ENCODE measurements around the gene RASAL2. TPM values are rescaled to one million over a fixed set of nuclear protein-coding genes. Genes with fewer than 3 reads are reported as not detected.
"Not testable (repeated sequence)": the region's sequence is repeated elsewhere in the genome, so short reads cannot be mapped to it uniquely, and the experiment has no call there.

RASAL2 gene
- total RNA-seq, 2 donors from 2014 or later, result not detected

DNA sequence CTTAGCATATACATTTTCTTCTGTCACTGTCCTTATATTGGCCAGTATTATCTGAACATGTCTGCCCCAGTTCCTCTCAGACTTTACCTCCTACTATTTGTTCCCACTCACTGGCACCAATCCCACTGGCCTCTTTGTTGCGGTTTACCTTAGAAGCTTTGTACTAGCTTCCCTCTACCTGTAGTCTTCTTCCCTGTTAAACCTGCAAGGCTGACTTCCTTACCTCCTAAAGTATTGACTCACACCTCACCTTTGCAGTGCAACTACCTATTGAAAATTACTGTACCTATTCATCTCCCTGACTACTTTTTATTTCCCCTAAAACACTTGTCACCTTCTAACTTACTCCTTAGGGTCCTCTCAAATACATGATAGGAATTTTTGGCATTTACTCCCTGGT lies 291.8 kb downstream of the RASAL2 start:
- ATAC-seq (no peak), DNase-seq (ENCODE audit: low spot score in 2 of 2) (no peak)
- no peaks in the 10 kb centered on the region for H3K9me3 Mint-ChIP-seq
- no peak overlapping the region for H3K27ac Mint-ChIP-seq
- H3K36me3 Mint-ChIP-seq, result no peaks in the 10 kb centered on the region

- no peak for ATAC-seq
- DNase-seq (ENCODE audit: low spot score in 2 of 2), result no peak
- H3K27ac Mint-ChIP-seq, result no peak overlapping the region
- H3K36me3 Mint-ChIP-seq, result no peaks in the 10 kb centered on the region
- no peaks in the 10 kb centered on the region for H3K9me3 Mint-ChIP-seq
Measured at GRCh38 chr1:178388418-178389145, 294.7 kb downstream of the RASAL2 start.

DNA sequence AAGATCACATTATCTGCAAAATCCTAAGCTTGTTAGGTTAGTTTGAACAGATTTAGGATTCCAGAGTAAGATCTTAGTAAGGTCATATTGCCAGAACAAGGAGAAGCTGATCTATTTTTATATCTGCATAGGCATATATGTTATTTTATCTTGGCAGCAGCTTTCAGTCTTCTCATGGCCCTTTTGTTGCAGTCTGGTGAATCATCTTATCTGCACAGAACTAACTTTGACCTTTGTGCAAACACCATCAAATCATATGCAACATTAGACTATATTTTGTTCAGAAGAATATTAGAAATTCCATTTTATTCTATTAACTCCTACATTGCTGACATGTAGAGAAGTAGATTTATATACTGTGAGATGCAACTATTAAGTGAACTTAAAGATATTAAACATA lies 295.5 kb downstream of the RASAL2 start:
- Mint-ChIP-seq H3K9me3 (no peaks in the 10 kb centered on the region), H3K36me3 (no peaks in the 10 kb centered on the region), H3K27ac (no peak overlapping the region)
- DNase-seq (ENCODE audit: low spot score in 2 of 2) (no peak), ATAC-seq (no peak)

DNA sequence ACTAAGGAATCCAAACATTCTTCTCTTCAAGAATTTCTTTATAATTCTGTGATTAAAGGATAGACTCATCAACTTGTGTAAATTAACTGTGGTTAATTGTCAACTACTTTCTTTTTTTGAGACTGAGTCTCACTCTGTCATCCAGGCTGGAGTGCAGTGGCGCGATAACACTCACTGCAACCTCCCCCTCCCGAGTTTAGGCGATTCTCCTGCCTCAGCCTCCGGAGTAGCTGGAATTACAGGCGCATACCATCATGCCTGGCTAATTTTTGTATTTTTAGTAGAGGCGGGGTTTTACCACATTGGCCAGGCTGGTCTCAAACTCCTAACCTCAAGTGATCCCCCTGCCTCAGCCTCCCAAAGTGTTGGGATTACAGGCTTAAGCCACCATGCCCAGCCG lies 296.4 kb downstream of the RASAL2 start:
- DNase-seq (ENCODE audit: low spot score in 2 of 2); H3K36me3 Mint-ChIP-seq; H3K9me3 Mint-ChIP-seq; H3K27ac Mint-ChIP-seq; ATAC-seq: not testable (repeated sequence)

DNA sequence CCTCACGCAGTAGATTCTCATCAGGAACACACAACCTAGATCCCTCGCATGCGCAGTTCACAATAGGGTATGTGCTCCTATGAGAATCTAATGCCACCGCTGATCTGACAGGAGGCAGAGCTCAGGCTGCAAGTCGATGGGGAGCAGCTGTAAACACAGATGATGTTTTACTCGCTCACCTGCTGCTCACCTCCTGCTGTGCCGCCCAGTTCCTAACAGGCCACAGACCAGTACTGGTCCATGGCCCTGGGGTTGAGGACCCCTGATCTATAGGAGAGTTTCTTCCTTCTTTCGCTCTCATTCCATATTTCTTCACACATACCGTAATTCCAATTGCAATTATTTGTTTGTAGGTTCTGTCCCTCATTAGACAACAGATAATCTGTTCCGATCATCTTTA lies 299.5 kb downstream of the RASAL2 start:
- ATAC-seq (no peak), DNase-seq (ENCODE audit: low spot score in 2 of 2) (no peak)
- H3K36me3 Mint-ChIP-seq, result no peaks in the 10 kb centered on the region
- H3K9me3 Mint-ChIP-seq, result no peaks in the 10 kb centered on the region
- no peak overlapping the region for H3K27ac Mint-ChIP-seq

- no peaks in the 10 kb centered on the region for H3K9me3 Mint-ChIP-seq
- DNase-seq (ENCODE audit: low spot score in 2 of 2), result no peak
- ATAC-seq, result no peak
- no peak overlapping the region for H3K27ac Mint-ChIP-seq
- H3K36me3 Mint-ChIP-seq, result no peaks in the 10 kb centered on the region
Measured at GRCh38 chr1:178396789-178397188, 302.9 kb downstream of the RASAL2 start.

DNA sequence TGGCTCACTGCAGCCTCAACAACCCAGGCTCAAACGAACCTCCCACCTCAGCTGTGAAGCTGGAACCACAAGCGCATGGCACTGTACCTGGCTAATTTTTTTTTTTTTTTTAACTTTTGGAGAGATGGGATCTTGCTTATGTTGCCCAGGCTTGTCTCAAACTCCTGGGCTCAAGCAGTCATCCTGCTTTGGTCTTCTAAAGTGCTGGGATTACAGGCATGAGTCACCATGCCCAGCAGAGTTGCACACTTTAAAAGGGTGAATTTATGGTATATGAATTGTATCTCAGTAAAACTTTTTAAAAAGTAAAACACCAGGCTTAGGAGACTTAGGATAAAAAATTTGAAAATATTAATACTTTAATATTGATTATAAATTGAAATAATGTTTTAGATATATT lies 303.8 kb downstream of the RASAL2 start:
- no peaks in the 10 kb centered on the region for H3K9me3 Mint-ChIP-seq
- ATAC-seq (no peak), DNase-seq (ENCODE audit: low spot score in 2 of 2) (no peak)
- H3K27ac Mint-ChIP-seq, result no peak overlapping the region
- no peaks in the 10 kb centered on the region for H3K36me3 Mint-ChIP-seq

DNA sequence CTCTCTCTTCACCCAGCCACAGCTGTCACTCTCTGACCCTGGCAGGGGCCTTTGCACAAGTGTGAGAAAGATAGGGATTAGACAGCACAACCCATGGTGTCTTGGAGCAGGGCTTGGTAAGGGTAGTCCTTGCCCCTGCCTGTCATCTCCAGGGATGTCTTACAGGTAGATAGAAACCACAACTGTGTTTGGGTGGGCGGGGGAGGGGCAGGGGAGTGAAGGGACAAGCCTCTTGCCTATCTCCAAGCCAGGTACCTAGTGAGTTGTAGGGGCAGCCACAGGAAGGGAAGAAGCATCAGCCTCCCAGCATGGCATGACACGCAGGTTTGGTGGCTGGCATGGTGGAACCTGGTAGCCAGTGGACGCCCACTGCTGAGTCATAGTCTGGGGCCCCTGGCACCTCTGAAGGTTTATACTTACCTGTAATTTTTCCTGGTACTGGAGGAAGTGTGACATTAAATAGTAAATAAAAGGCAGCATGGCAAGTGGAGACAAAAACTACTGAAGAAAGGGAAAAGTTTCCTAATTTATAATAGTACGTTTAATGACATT lies 305.3 kb downstream of the RASAL2 start:
- no peak for ATAC-seq
- Mint-ChIP-seq H3K36me3 (no peaks in the 10 kb centered on the region), H3K9me3 (no peaks in the 10 kb centered on the region), H3K27ac (no peak overlapping the region)
- DNase-seq (ENCODE audit: low spot score in 2 of 2), result no peak

GRCh38 chr1:178405137-178405536 lies 311.2 kb downstream of the RASAL2 start:
- Mint-ChIP-seq H3K36me3 (peaks cover 0 to 10% of the 10 kb centered on the region in 2 donors), H3K27ac (no peak overlapping the region), H3K9me3 (peaks cover 0 to 14% of the 10 kb centered on the region in 2 donors)
- DNase-seq (ENCODE audit: low spot score in 2 of 2) (no peak), ATAC-seq (no peak)

- DNase-seq (ENCODE audit: low spot score in 2 of 2) (no peak), ATAC-seq (no peak)
- peaks cover 0 to 16% of the 10 kb centered on the region in 2 donors for H3K9me3 Mint-ChIP-seq
- no peak overlapping the region for H3K27ac Mint-ChIP-seq
- H3K36me3 Mint-ChIP-seq, result peaks cover 0 to 10% of the 10 kb centered on the region in 2 donors
Measured at GRCh38 chr1:178407215-178407614, 313.3 kb downstream of the RASAL2 start.

GRCh38 chr1:178407655-178408054 lies 313.8 kb downstream of the RASAL2 start:
- ATAC-seq (no peak), DNase-seq (ENCODE audit: low spot score in 2 of 2) (no peak)
- no peak overlapping the region for H3K27ac Mint-ChIP-seq
- H3K36me3 Mint-ChIP-seq, result peaks cover 0 to 10% of the 10 kb centered on the region in 2 donors
- peaks cover 0 to 16% of the 10 kb centered on the region in 2 donors for H3K9me3 Mint-ChIP-seq

GRCh38 chr1:178408871-178409270 lies 315.0 kb downstream of the RASAL2 start:
- no peak for ATAC-seq
- DNase-seq (ENCODE audit: low spot score in 2 of 2), result no peak
- Mint-ChIP-seq H3K27ac (no peak overlapping the region), H3K9me3 (peaks cover 0 to 16% of the 10 kb centered on the region in 2 donors), H3K36me3 (peaks cover 0 to 10% of the 10 kb centered on the region in 2 donors)

GRCh38 chr1:178409541-178409940 lies 315.6 kb downstream of the RASAL2 start:
- DNase-seq (ENCODE audit: low spot score in 2 of 2) (no peak), ATAC-seq (no peak)
- peaks cover 0 to 10% of the 10 kb centered on the region in 2 donors for H3K36me3 Mint-ChIP-seq
- H3K27ac Mint-ChIP-seq, result no peak overlapping the region
- peaks cover 0 to 19% of the 10 kb centered on the region in 2 donors for H3K9me3 Mint-ChIP-seq

DNA sequence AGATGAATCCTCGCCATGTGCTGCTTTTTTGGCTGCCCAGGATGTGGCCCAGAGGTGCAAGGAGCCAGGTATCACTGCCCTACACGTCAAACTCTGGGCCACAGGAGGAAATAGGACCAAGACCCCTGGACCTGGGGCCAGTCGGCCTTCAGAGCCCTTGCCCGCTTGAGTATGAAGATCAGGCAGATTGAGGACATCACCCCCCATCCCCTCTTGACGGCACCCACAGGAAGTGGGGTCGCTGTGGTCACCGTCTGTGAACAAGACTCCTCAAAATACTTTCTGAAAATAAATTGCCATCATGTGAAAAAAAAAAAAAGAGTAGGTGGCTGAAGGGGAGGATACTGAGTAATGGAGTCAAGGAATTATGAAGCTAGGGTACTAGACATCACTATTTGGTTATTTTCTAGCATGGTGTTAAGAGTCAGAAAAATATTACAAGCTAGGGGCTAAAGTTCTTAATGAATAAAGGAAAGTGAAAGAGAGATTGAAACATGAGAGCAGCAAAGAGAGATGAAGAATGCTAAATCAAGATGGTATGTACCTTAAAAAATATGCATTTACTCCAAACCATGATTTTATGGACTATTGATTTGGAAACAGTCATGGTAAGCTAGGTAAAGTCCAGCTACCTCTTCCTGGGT lies 318.0 kb downstream of the RASAL2 start:
- no peak for ATAC-seq
- peaks cover 0 to 20% of the 10 kb centered on the region in 2 donors for H3K9me3 Mint-ChIP-seq
- H3K27ac Mint-ChIP-seq, result no peak overlapping the region
- H3K36me3 Mint-ChIP-seq, result peaks cover 0 to 12% of the 10 kb centered on the region in 2 donors
- no peak for DNase-seq (ENCODE audit: low spot score in 2 of 2)

- ATAC-seq (no peak), DNase-seq (ENCODE audit: low spot score in 2 of 2) (no peak)
- Mint-ChIP-seq H3K27ac (no peak overlapping the region), H3K36me3 (peaks cover 0 to 16% of the 10 kb centered on the region in 2 donors), H3K9me3 (peaks cover 0 to 23% of the 10 kb centered on the region in 2 donors)
Measured at GRCh38 chr1:178412400-178412770, 318.5 kb downstream of the RASAL2 start.

DNA sequence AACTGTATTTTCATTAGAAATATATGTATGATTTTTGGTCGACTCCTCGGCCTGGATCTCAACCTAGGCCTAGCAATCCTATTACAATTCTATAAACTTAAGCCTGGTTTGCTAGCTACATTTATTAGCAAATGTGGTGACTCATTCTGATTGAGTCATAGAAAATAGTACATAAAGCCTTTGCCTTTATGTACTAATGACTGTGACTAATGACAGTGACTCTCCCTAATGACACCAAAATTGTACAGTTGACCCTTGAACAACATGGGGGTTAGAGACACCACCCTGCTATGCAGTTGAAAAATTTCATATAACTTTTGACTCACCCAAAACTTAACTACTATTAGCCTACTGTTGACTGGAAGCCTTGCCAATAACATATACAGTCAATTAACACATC lies 324.0 kb downstream of the RASAL2 start:
- DNase-seq (ENCODE audit: low spot score in 2 of 2), result no peak
- no peak overlapping the region for H3K27ac Mint-ChIP-seq
- H3K9me3 Mint-ChIP-seq, result peaks cover 0 to 7% of the 10 kb centered on the region in 2 donors
- H3K36me3 Mint-ChIP-seq, result peaks cover 0 to 5% of the 10 kb centered on the region in 2 donors
- no peak for ATAC-seq

- Mint-ChIP-seq H3K36me3 (peaks cover 0 to 5% of the 10 kb centered on the region in 2 donors), H3K9me3 (peaks cover 0 to 7% of the 10 kb centered on the region in 2 donors), H3K27ac (no peak overlapping the region)
- DNase-seq (ENCODE audit: low spot score in 2 of 2) (no peak), ATAC-seq (no peak)
Measured at GRCh38 chr1:178418284-178418955, 324.5 kb downstream of the RASAL2 start.

Data from activated naive CD4-positive, alpha-beta T cell treated with anti-CD3 and anti-CD28 coated beads, Interleukin-2, amount 50 U/mL, for 72 hours (primary cell).